GM18873 (cell line): ENCODE measurements around the gene DENND4A.
"Not testable (repeated sequence)": the region's sequence is repeated elsewhere in the genome, so short reads cannot be mapped to it uniquely, and the experiment has no call there.

Source experiments
- ATAC-seq: cut with Tn5 transposase; IDR thresholded peaks from one replicate; pipeline ENCODE4 v1.9.1; 2021; ENCODE audit warnings: mild to moderate bottlenecking, moderate library complexity, moderate number of reproducible peaks; ENCODE audit not compliant: unreplicated experiment, low FRiP score

The DENND4A gene

GRCh38 chr15:65641768-65642475, 150.2 kb downstream of the DENND4A start:
- ATAC-seq = no peak

- no peak for ATAC-seq
These were observed 152.6 kb downstream of the DENND4A start for GRCh38 chr15:65639509-65639908.

- ATAC-seq = no peak
These were observed 153.4 kb downstream of the DENND4A start for GRCh38 chr15:65638681-65639089.

GRCh38 chr15:65638109-65638508, 154.0 kb downstream of the DENND4A start:
- no peak for ATAC-seq

GRCh38 chr15:65634356-65634755, 157.7 kb downstream of the DENND4A start:
- no peak for ATAC-seq

GRCh38 chr15:65633752-65634151, 158.3 kb downstream of the DENND4A start:
- no peak for ATAC-seq

- ATAC-seq = no peak
These were observed 159.2 kb downstream of the DENND4A start for GRCh38 chr15:65632780-65633375.

GRCh38 chr15:65631503-65631902, 160.6 kb downstream of the DENND4A start:
- ATAC-seq = no peak

GRCh38 chr15:65630760-65631159, 161.3 kb downstream of the DENND4A start:
- no peak for ATAC-seq

GRCh38 chr15:65629548-65629947, 162.5 kb downstream of the DENND4A start:
- ATAC-seq = no peak

- no peak for ATAC-seq
These were observed 165.2 kb downstream of the DENND4A start for GRCh38 chr15:65626856-65627255.

GRCh38 chr15:65623103-65623502, 169.0 kb downstream of the DENND4A start:
- ATAC-seq = no peak

GRCh38 chr15:65621638-65622037, 170.5 kb downstream of the DENND4A start, which contains the start of gene SLC24A1:
SLC24A1 (plus strand) TSS chr15:65621938; CDS start chr15:65624081, 2,143 bp downstream.
- ATAC-seq = no peak

GRCh38 chr15:65620833-65621232, 171.3 kb downstream of the DENND4A start:
- ATAC-seq = no peak

GRCh38 chr15:65619626-65620290, 172.3 kb downstream of the DENND4A start:
- no peak for ATAC-seq

- no peak for ATAC-seq
These were observed 173.5 kb downstream of the DENND4A start for GRCh38 chr15:65618560-65619109.

- ATAC-seq = not testable (repeated sequence)
These were observed 176.2 kb downstream of the DENND4A start for GRCh38 chr15:65615887-65616286.

- ATAC-seq = no peak
These were observed 178.9 kb downstream of the DENND4A start for GRCh38 chr15:65612949-65613744.

- ATAC-seq = no peak
These were observed 179.5 kb downstream of the DENND4A start for GRCh38 chr15:65612616-65612946.

GRCh38 chr15:65611888-65612615, 180.0 kb downstream of the DENND4A start:
- ATAC-seq = no peak
